ENCODE results near the gene RPUSD3. TPM values are rescaled to one million over a fixed set of nuclear protein-coding genes. Genes with fewer than 3 reads are reported as not detected.

RPUSD3 gene
- total and polyA plus RNA-seq, 10 donors: 21.3 to 41.7 (median 30.0) TPM

GRCh38 chr3:9889405-9889804 lies 45.6 kb upstream of the RPUSD3 start:
- no peaks in the 10 kb centered on the region for H3K27me3 ChIP-seq (replicated peaks in 1 of 7)
- no peak for DNase-seq
- H3K36me3 ChIP-seq: peaks cover 0 to 23% (median 13%) of the 10 kb centered on the region in 6 donors
- H3K9me3 ChIP-seq: no peaks in the 10 kb centered on the region
- peaks cover 6 to 47% (median 27%) of the 10 kb centered on the region in 6 donors for H3K4me1 ChIP-seq
- TF ChIP-seq CTCF (IDR thresholded peaks at IDR 0.05 in 8 of 11, conservative IDR thresholded peaks at IDR 0.05 in 3 of 11): no peak
- TF ChIP-seq POLR2AphosphoS5 (IDR thresholded peaks at IDR 0.05): no peak
- TF ChIP-seq POLR2A (IDR thresholded peaks at IDR 0.05): no peak
- intact Hi-C loops (cut with DNase I; ENCODE audit: low total_unique reads): no loop called here
- WGBS, 5 donors: 78 to 87% (median 81%) methylated on average over 5 of the region's 5 CpGs
- H3K27ac ChIP-seq: peak overlapping the region in 1 of 8 donors; percentile 96
- H3K4me3 ChIP-seq: no peak overlapping the region

GRCh38 chr3:9888540-9888939 lies 44.7 kb upstream of the RPUSD3 start:
- TF ChIP-seq POLR2A (IDR thresholded peaks at IDR 0.05) (no peak), POLR2AphosphoS5 (IDR thresholded peaks at IDR 0.05) (no peak), CTCF (IDR thresholded peaks at IDR 0.05 in 8 of 11, conservative IDR thresholded peaks at IDR 0.05 in 3 of 11) (no peak)
- peak; percentile 9 for DNase-seq
- no peak overlapping the region for H3K4me3 ChIP-seq
- H3K9me3 ChIP-seq: no peaks in the 10 kb centered on the region
- peaks cover 6 to 38% (median 24%) of the 10 kb centered on the region in 6 donors for H3K4me1 ChIP-seq
- no peaks in the 10 kb centered on the region for H3K27me3 ChIP-seq (replicated peaks in 1 of 7)
- H3K36me3 ChIP-seq: peaks cover 0 to 16% (median 9%) of the 10 kb centered on the region in 6 donors
- intact Hi-C loops (cut with DNase I; ENCODE audit: low total_unique reads): no loop called here
- H3K27ac ChIP-seq: no peak overlapping the region
- WGBS, 5 donors: 86 to 97% (median 91%) methylated on average over 3 of the region's 3 CpGs

- intact Hi-C loops (cut with DNase I; ENCODE audit: low total_unique reads): no loop called here
- Histone ChIP-seq H3K36me3 (peaks cover 0 to 5% (median 1%) of the 10 kb centered on the region in 6 donors), H3K27ac (no peak overlapping the region), H3K27me3 (replicated peaks in 1 of 7) (no peaks in the 10 kb centered on the region), H3K4me3 (no peak overlapping the region), H3K9me3 (no peaks in the 10 kb centered on the region), H3K4me1 (peaks cover 6 to 28% (median 17%) of the 10 kb centered on the region in 6 donors)
- no peak for TF ChIP-seq CTCF (IDR thresholded peaks at IDR 0.05 in 8 of 11, conservative IDR thresholded peaks at IDR 0.05 in 3 of 11)
- TF ChIP-seq POLR2A (IDR thresholded peaks at IDR 0.05): no peak
- DNase-seq: peak; percentile 5
- WGBS, 5 donors: 72 to 89% (median 81%) methylated on average over 5 of the region's 5 CpGs
Observed at GRCh38 chr3:9887480-9887879, 43.7 kb upstream of the RPUSD3 start.

DNA sequence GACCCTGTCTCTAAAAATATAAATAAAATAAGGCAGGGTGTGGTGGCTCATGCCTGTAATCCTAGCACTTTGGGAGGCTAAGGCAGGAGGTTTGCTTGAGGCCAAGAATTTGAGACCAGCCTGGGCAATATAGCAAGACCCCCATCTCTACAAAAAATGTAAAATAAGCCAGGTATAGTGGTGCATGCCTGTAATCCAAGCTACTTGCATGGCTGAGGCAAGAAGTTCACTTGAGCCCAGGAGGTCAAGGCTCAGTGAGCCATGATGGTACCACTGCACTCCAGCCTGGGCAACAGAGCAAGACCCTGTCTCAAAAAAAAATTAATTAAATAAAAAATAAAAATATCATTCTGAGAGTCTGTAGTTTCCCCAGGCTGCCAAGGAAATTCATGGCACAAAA lies 42.5 kb upstream of the RPUSD3 start:
- TF ChIP-seq POLR2AphosphoS5 (IDR thresholded peaks at IDR 0.05): no peak
- no peak for TF ChIP-seq POLR2A (IDR thresholded peaks at IDR 0.05)
- TF ChIP-seq CTCF (IDR thresholded peaks at IDR 0.05 in 8 of 11, conservative IDR thresholded peaks at IDR 0.05 in 3 of 11): no peak
- peaks cover 3 to 16% (median 8%) of the 10 kb centered on the region in 6 donors for H3K4me1 ChIP-seq
- no peak overlapping the region for H3K4me3 ChIP-seq
- H3K27ac ChIP-seq: no peak overlapping the region
- peak; percentile 27 for DNase-seq
- intact Hi-C loops (cut with DNase I; ENCODE audit: low total_unique reads): no loop called here
- no peaks in the 10 kb centered on the region for H3K36me3 ChIP-seq
- H3K27me3 ChIP-seq (replicated peaks in 1 of 7): no peaks in the 10 kb centered on the region
- no peaks in the 10 kb centered on the region for H3K9me3 ChIP-seq

Data from spleen (tissue), 11 donors.